ENCODE measurements around the gene XXYLT1.

DNA sequence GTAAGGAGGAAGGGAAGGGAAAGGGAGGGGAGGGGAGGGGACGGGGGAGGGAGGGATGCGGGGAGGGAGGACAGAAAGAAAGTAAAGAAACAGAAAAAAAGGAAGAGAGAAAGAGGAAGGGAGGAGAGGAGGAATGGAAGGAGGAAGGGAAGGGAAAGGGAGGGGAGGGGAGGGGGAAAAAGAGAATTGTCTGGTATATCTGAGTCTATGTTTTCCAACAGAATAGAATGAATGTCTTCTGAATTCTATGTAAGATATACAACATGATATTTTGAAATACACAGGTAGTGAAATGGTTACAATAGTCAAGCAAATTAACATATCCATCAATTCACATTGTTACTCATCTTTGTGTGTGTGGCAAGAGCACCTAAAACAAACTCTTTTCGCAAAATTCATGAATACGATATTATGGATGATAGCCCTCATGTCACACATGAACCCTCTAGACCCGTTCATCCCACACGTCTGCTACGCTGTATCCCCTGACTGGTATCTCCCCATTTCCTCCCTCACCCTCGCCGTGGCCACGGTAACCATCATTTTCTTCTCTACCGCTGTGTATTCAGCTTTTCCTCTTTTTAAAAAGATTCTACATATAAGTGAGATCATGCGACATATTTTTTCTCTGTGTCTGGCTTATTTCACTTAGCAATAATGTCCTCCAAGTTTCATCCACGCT is 168.9 kb downstream of the XXYLT1 start:
- TF ChIP-seq, protein P1, sequence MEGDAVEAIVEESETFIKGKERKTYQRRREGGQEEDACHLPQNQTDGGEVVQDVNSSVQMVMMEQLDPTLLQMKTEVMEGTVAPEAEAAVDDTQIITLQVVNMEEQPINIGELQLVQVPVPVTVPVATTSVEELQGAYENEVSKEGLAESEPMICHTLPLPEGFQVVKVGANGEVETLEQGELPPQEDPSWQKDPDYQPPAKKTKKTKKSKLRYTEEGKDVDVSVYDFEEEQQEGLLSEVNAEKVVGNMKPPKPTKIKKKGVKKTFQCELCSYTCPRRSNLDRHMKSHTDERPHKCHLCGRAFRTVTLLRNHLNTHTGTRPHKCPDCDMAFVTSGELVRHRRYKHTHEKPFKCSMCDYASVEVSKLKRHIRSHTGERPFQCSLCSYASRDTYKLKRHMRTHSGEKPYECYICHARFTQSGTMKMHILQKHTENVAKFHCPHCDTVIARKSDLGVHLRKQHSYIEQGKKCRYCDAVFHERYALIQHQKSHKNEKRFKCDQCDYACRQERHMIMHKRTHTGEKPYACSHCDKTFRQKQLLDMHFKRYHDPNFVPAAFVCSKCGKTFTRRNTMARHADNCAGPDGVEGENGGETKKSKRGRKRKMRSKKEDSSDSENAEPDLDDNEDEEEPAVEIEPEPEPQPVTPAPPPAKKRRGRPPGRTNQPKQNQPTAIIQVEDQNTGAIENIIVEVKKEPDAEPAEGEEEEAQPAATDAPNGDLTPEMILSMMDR (IDR thresholded peaks at IDR 0.05 in 2 of 3, conservative IDR thresholded peaks at IDR 0.05 in 1 of 3; ENCODE audit: borderline replicate concordance in 1 of 3, insufficient read depth in 1 of 3, low read depth in 2 of 3, low read length in 2 of 3), result no peak
- no peak for TF ChIP-seq POLR2AphosphoS5 (IDR thresholded peaks at IDR 0.05; ENCODE audit: low read depth, low read length)
- TF ChIP-seq, protein P2, sequence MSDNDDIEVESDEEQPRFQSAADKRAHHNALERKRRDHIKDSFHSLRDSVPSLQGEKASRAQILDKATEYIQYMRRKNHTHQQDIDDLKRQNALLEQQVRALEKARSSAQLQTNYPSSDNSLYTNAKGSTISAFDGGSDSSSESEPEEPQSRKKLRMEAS (IDR thresholded peaks at IDR 0.05), result no peak
- no peak for TF ChIP-seq EZH2phosphoT487 (IDR thresholded peaks at IDR 0.05; ENCODE audit: borderline replicate concordance)
- TF ChIP-seq, protein P3, sequence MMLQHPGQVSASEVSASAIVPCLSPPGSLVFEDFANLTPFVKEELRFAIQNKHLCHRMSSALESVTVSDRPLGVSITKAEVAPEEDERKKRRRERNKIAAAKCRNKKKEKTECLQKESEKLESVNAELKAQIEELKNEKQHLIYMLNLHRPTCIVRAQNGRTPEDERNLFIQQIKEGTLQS (IDR thresholded peaks at IDR 0.05), result no peak
- TF ChIP-seq ELF1 (IDR thresholded peaks at IDR 0.05; ENCODE audit: borderline replicate concordance, low read depth), result no peak
- TF ChIP-seq, protein P4, sequence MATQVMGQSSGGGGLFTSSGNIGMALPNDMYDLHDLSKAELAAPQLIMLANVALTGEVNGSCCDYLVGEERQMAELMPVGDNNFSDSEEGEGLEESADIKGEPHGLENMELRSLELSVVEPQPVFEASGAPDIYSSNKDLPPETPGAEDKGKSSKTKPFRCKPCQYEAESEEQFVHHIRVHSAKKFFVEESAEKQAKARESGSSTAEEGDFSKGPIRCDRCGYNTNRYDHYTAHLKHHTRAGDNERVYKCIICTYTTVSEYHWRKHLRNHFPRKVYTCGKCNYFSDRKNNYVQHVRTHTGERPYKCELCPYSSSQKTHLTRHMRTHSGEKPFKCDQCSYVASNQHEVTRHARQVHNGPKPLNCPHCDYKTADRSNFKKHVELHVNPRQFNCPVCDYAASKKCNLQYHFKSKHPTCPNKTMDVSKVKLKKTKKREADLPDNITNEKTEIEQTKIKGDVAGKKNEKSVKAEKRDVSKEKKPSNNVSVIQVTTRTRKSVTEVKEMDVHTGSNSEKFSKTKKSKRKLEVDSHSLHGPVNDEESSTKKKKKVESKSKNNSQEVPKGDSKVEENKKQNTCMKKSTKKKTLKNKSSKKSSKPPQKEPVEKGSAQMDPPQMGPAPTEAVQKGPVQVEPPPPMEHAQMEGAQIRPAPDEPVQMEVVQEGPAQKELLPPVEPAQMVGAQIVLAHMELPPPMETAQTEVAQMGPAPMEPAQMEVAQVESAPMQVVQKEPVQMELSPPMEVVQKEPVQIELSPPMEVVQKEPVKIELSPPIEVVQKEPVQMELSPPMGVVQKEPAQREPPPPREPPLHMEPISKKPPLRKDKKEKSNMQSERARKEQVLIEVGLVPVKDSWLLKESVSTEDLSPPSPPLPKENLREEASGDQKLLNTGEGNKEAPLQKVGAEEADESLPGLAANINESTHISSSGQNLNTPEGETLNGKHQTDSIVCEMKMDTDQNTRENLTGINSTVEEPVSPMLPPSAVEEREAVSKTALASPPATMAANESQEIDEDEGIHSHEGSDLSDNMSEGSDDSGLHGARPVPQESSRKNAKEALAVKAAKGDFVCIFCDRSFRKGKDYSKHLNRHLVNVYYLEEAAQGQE (IDR thresholded peaks at IDR 0.05; ENCODE audit: low read depth), result no peak

All from HCT116 (cell line).